ENCODE measurements around the gene LYG1. TPM values are rescaled to one million over a fixed set of nuclear protein-coding genes. Genes with fewer than 3 reads are reported as not detected.
A peak's percentile ranks its signal among the peaks of the same experiment; 100 is the strongest.
"Not testable (repeated sequence)": the region's sequence is repeated elsewhere in the genome, so short reads cannot be mapped to it uniquely, and the experiment has no call there.

The LYG1 gene
- total RNA-seq (2016; rRNA removed; fragmentation: Illumina TruSeq; extraction: Trizol) (0.49 and 1.00 TPM in 2 replicates), polyA plus RNA-seq (2011; rRNA removed) (2.9 and 3.4 TPM in 2 replicates), polyA minus RNA-seq (2011; rRNA and poly(A)+ RNA removed; ENCODE audit: low replicate concordance) (0.51 TPM in 1 of 2 replicates, not detected in the other), Bru-seq, nascent RNA (percentile 37 among the genes with signal in this experiment), BruChase-seq, experiment 1, labeled RNA remaining after a 6-hour chase (percentile 54 among the genes with signal in this experiment), BruChase-seq, experiment 2, labeled RNA remaining after a 2-hour chase (percentile 52 among the genes with signal in this experiment)
- total RNA-seq (2016; cell fraction: cytosol; rRNA removed; fragmentation: Illumina TruSeq; extraction: Trizol; ENCODE audit: low read depth), result 0.40 and 0.53 TPM in 2 replicates
- total RNA-seq (2016; cell fraction: insoluble cytoplasmic fraction; rRNA removed; fragmentation: Illumina TruSeq; extraction: Trizol), result 0.39 and 1.0 TPM in 2 replicates
- 0.31 and 0.68 TPM in 2 replicates for total RNA-seq (2016; cell fraction: membrane; rRNA removed; fragmentation: Illumina TruSeq; extraction: Trizol)
- total RNA-seq (2016; cell fraction: nucleus; rRNA removed; fragmentation: Illumina TruSeq; extraction: Trizol), result 1.8 and 2.8 TPM in 2 replicates
- polyA plus RNA-seq (2011; cell fraction: cytosol; rRNA removed), result 1.0 and 1.1 TPM in 2 replicates
- 12.8 and 15.8 TPM in 2 replicates for polyA plus RNA-seq (2011; cell fraction: nucleus; rRNA removed)
- 1.5 and 3.3 TPM in 2 replicates for polyA plus RNA-seq (2012)
- polyA plus RNA-seq (2016; cell fraction: cytosol; fragmentation: Illumina TruSeq; extraction: Trizol; ENCODE audit: low read depth), result 0.41 and 0.78 TPM in 2 replicates
- 0.44 TPM in 1 of 2 replicates, not detected in the other for polyA plus RNA-seq (2016; cell fraction: insoluble cytoplasmic fraction; fragmentation: Illumina TruSeq; extraction: Trizol; ENCODE audit: low read depth)
- 0.19 and 0.57 TPM in 2 replicates for polyA plus RNA-seq (2016; cell fraction: membrane; fragmentation: Illumina TruSeq; extraction: Trizol; ENCODE audit: low read depth)
- 6.3 and 6.6 TPM in 2 replicates for polyA plus RNA-seq (2016; cell fraction: nucleus; fragmentation: Illumina TruSeq; extraction: Trizol; ENCODE audit: insufficient read depth, low read depth)
- not detected in 2 replicates for polyA minus RNA-seq (2011; cell fraction: cytosol; rRNA and poly(A)+ RNA removed)
- 0.52 and 2.6 TPM in 2 replicates for polyA minus RNA-seq (2011; cell fraction: nucleus; rRNA and poly(A)+ RNA removed)
- long read RNA-seq, experiment 1, result 0 reads
- long read RNA-seq, experiment 2, result 0 reads

DNA sequence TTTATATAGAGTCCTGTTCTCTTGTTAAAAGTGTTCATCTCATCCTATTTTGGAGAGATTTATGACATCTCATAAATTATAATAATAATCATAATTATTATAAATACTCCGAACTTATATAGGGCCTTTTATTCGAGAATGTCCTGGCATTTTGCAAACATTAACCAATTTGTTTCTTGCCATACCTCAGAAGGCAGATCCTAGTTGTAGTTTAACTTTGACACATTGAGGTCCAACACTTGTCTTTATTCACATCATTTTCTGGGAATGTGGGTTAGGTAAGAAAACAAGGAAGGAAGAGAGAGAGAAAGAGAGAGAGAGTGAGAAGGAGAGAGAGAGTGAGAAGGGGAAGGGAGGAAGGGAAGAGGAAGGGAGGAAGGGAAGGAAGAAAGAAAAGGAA lies at the start of gene LYG1:
Gene LYG1 (minus strand): TSS at position 101 of the 400 bp plus-strand sequence. CDS start 5,527 bp downstream, outside the sequence.
- CTCF ChIA-PET (ENCODE audit: low intra/inter-chr PET ratio, low total read pairs); H2AFZ ChIP-seq (ENCODE audit: low read length); H3K79me2 ChIP-seq (ENCODE audit: insufficient read depth, low read length); H3K4me2 ChIP-seq (ENCODE audit: low read depth, low read length); in situ Hi-C loops (cut with HindIII; ENCODE audit: extremely low pct_ligation_motif_present, low pct_unique_long_range_greater_than_20kb); H3K4me3 ChIP-seq (replicated peaks in 1 of 3; ENCODE audit: insufficient read depth in 1 of 3, low read depth in 2 of 3, low read length in 3 of 3); H3K9ac ChIP-seq (ENCODE audit: insufficient read depth, low read depth, low read length); DNase-seq (ENCODE audit: low spot score); intact Hi-C loops (cut with micrococcal nuclease; ENCODE audit: unreplicated experiment); BruUV-seq (replicated peaks); H3K36me3 ChIP-seq (replicated peaks in 1 of 2; ENCODE audit: control insufficient read depth in 1 of 2, insufficient read depth in 2 of 2, low read length in 2 of 2); H3K27me3 ChIP-seq (ENCODE audit: control insufficient read depth in 1 of 2, insufficient read depth in 2 of 2, low read length in 2 of 2); H3K9me3 ChIP-seq (ENCODE audit: low read length); H3K4me1 ChIP-seq (ENCODE audit: insufficient read depth, low read length); ATAC-seq; H4K20me1 ChIP-seq (ENCODE audit: insufficient read depth, low read length); H3K27ac ChIP-seq (ENCODE audit: extremely low read length, insufficient read depth, low read length); POLR2A ChIA-PET: not testable (repeated sequence)
- 74% methylated on average over 2 of the region's 2 CpGs for WGBS (ENCODE audit: low lambda C conversion rate)
- peak; percentile 46 for FAIRE-seq

DNA sequence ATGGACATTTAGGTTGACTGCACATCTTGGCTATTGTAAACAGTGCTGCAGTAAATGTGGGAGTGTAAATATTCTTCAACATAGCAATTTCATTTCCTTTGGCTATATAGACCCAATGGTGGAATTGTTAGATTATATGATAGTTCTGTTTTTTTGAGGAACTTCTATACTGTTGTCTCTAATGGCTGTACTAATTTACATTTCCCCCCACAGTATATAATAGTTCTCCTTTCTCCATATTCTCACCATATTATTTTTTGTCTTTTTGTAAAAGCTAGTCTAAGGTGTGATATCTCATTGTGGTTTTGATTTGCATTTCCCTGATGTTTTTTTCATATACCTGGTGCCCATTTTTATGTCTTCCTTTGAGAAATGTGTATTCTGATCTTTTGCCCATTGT lies 49.2 kb upstream of the LYG1 start:
- Histone ChIP-seq H2AFZ (ENCODE audit: low read length) (no peak overlapping the region), H3K27me3 (ENCODE audit: control insufficient read depth in 1 of 2, insufficient read depth in 2 of 2, low read length in 2 of 2) (no peaks in the 10 kb centered on the region), H3K9ac (ENCODE audit: insufficient read depth, low read depth, low read length) (no peak overlapping the region), H3K4me2 (ENCODE audit: low read depth, low read length) (no peak overlapping the region), H4K20me1 (ENCODE audit: insufficient read depth, low read length) (peaks cover 24% of the 10 kb centered on the region), H3K36me3 (replicated peaks in 1 of 2; ENCODE audit: control insufficient read depth in 1 of 2, insufficient read depth in 2 of 2, low read length in 2 of 2) (0 out of 5 replicates have a peak, but pooled peaks cover 0 to 5% of the 10 kb centered on the region in 2 experiments), H3K27ac (ENCODE audit: extremely low read length, insufficient read depth, low read length) (no peak overlapping the region), H3K4me3 (replicated peaks in 1 of 3; ENCODE audit: insufficient read depth in 1 of 3, low read depth in 2 of 3, low read length in 3 of 3) (no peak overlapping the region), H3K79me2 (ENCODE audit: insufficient read depth, low read length) (peaks cover 95% of the 10 kb centered on the region), H3K4me1 (ENCODE audit: insufficient read depth, low read length) (no peaks in the 10 kb centered on the region), H3K9me3 (ENCODE audit: low read length) (no peaks in the 10 kb centered on the region)
- BruUV-seq (replicated peaks), result no TSS peak
- intact Hi-C loops (cut with micrococcal nuclease; ENCODE audit: unreplicated experiment), result no loop called here
- in situ Hi-C loops (cut with HindIII; ENCODE audit: extremely low pct_ligation_motif_present, low pct_unique_long_range_greater_than_20kb), result no loop called here
- ChIA-PET CTCF (ENCODE audit: low intra/inter-chr PET ratio, low total read pairs) (no interaction called here), POLR2A (no interaction called here)
- no peak for ATAC-seq
- FAIRE-seq, result no peak
- no peak for DNase-seq (ENCODE audit: low spot score)
- TF ChIP-seq MAF1 (CRISPR knock-in tag; IDR thresholded peaks at IDR 0.05; ENCODE audit: borderline replicate concordance), result no peak
- no peak for TF ChIP-seq PRMT3 (CRISPR knock-in tag; IDR thresholded peaks at IDR 0.05; ENCODE audit: borderline replicate concordance, low read depth)
- no peak for TF ChIP-seq MYNN (CRISPR knock-in tag; IDR thresholded peaks at IDR 0.05; ENCODE audit: low read depth)
- TF ChIP-seq RBM39 (IDR thresholded peaks at IDR 0.05; ENCODE audit: low read depth, low read length, poor library complexity, severe bottlenecking), result no peak
- TF ChIP-seq, protein P1, sequence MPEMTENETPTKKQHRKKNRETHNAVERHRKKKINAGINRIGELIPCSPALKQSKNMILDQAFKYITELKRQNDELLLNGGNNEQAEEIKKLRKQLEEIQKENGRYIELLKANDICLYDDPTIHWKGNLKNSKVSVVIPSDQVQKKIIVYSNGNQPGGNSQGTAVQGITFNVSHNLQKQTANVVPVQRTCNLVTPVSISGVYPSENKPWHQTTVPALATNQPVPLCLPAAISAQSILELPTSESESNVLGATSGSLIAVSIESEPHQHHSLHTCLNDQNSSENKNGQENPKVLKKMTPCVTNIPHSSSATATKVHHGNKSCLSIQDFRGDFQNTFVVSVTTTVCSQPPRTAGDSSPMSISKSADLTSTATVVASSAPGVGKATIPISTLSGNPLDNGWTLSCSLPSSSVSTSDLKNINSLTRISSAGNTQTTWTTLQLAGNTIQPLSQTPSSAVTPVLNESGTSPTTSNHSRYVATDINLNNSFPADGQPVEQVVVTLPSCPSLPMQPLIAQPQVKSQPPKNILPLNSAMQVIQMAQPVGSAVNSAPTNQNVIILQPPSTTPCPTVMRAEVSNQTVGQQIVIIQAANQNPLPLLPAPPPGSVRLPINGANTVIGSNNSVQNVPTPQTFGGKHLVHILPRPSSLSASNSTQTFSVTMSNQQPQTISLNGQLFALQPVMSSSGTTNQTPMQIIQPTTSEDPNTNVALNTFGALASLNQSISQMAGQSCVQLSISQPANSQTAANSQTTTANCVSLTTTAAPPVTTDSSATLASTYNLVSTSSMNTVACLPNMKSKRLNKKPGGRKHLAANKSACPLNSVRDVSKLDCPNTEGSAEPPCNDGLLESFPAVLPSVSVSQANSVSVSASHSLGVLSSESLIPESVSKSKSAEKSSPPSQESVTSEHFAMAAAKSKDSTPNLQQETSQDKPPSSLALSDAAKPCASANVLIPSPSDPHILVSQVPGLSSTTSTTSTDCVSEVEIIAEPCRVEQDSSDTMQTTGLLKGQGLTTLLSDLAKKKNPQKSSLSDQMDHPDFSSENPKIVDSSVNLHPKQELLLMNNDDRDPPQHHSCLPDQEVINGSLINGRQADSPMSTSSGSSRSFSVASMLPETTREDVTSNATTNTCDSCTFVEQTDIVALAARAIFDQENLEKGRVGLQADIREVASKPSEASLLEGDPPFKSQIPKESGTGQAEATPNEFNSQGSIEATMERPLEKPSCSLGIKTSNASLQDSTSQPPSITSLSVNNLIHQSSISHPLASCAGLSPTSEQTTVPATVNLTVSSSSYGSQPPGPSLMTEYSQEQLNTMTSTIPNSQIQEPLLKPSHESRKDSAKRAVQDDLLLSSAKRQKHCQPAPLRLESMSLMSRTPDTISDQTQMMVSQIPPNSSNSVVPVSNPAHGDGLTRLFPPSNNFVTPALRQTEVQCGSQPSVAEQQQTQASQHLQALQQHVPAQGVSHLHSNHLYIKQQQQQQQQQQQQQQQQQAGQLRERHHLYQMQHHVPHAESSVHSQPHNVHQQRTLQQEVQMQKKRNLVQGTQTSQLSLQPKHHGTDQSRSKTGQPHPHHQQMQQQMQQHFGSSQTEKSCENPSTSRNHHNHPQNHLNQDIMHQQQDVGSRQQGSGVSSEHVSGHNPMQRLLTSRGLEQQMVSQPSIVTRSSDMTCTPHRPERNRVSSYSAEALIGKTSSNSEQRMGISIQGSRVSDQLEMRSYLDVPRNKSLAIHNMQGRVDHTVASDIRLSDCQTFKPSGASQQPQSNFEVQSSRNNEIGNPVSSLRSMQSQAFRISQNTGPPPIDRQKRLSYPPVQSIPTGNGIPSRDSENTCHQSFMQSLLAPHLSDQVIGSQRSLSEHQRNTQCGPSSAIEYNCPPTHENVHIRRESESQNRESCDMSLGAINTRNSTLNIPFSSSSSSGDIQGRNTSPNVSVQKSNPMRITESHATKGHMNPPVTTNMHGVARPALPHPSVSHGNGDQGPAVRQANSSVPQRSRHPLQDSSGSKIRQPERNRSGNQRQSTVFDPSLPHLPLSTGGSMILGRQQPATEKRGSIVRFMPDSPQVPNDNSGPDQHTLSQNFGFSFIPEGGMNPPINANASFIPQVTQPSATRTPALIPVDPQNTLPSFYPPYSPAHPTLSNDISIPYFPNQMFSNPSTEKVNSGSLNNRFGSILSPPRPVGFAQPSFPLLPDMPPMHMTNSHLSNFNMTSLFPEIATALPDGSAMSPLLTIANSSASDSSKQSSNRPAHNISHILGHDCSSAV (CRISPR knock-in tag; IDR thresholded peaks at IDR 0.05; ENCODE audit: borderline replicate concordance), result no peak
